H1 (cell line): ENCODE results near the gene PAGE2B. TPM values are rescaled to one million over a fixed set of nuclear protein-coding genes. Genes with fewer than 3 reads are reported as not detected.

Experiments
- CHD1 ChIP-seq: IDR thresholded peaks from 2 replicates; pipeline ENCODE4 v1.6.1; 2012; ENCODE audit warnings: low read depth, low read length, improper control_type of control experiment
- CHD7 ChIP-seq: fragments of 300-600 bp; sonication (generic); IDR thresholded peaks from 2 replicates; pipeline ENCODE4 v1.7.1; 2012; ENCODE audit warnings: low read length, moderate library complexity, mild to moderate bottlenecking, inconsistent platforms; ENCODE audit not compliant: insufficient replicate concordance
- CREB1 ChIP-seq: IDR thresholded peaks from 2 replicates; pipeline ENCODE4 v1.6.1; 2012; ENCODE audit warnings: inconsistent platforms
- CTCF ChIP-seq, 3 experiments: IDR thresholded peaks; 1 replicate in 2 of 3; 2 replicates in 1 of 3; pipeline versions ENCODE4 v1.5.1 to v1.6.1; 2011; ENCODE audit warnings: low read length in 3 of 3, mild to moderate bottlenecking in 3 of 3, inconsistent platforms in 2 of 3, low read depth in 1 of 3, moderate library complexity in 1 of 3; ENCODE audit not compliant: insufficient read depth in 1 of 3; ENCODE audit errors: control extremely low read depth in 1 of 3
- MAX ChIP-seq: IDR thresholded peaks from 2 replicates; pipeline ENCODE4 v1.6.1; 2012; ENCODE audit warnings: inconsistent platforms
- PHF8 ChIP-seq: fragments of 200-600 bp; sonication (generic); conservative IDR thresholded peaks from 2 replicates; pipeline ENCODE4 v1.7.1; 2012; ENCODE audit warnings: low read depth, mild to moderate bottlenecking, inconsistent platforms, low read length, moderate library complexity
- polyA plus RNA-seq, 7 experiments: library from polyadenylated mRNA; depleted of rRNA in 3 of 7; stranded (reverse) in 5 of 7; unstranded in 2 of 7; fragments of >200 nt in 5 of 7; fragments of 200-250 nt in 2 of 7; gene quantifications; 1 replicate in 5 of 7; 2 replicates in 1 of 7; 4 replicates in 1 of 7; pipeline versions ENCODE4 v1.2.1 to v1.2.3, GENCODE V29; 2011 to 2013; ENCODE audit warnings: missing spikeins in 2 of 7, mixed read lengths in 2 of 7
- total RNA-seq: library from RNA; stranded (reverse); fragmentation: NEBNext Ultra II Directional; extraction: Animal tissue kit (Norgen Biotek cat#: 25700); gene quantifications from 2 replicates; pipeline ENCODE4 v1.2.1, GENCODE V29; 2021

The PAGE2B gene
- total and polyA plus RNA-seq, 2 of the 8 experiments (the other 6 are each of a cell fraction or from before 2014, with no cell fraction given) = not detected

GRCh38 chrX:55056820-55057674 lies 17.8 kb upstream of the PAGE2B start (continued):
- TF ChIP-seq CTCF (IDR thresholded peaks at IDR 0.05; ENCODE audit: control extremely low read depth in 1 of 3, insufficient read depth in 1 of 3, low read depth in 1 of 3, low read length in 3 of 3) (no peak), PHF8 (no peak), CHD1 (no peak), MAX (no peak), CHD7 (no peak), CREB1 (no peak)
